Measurements from ENCODE around the gene ZNF628.

GRCh38 chr19:55503157-55503501 is 26.7 kb downstream of the ZNF628 start:
- no peak for TF ChIP-seq CTCF (IDR thresholded peaks at IDR 0.05; ENCODE audit: low read depth, low read length, poor library complexity, severe bottlenecking)
- no peak for TF ChIP-seq EZH2phosphoT487 (IDR thresholded peaks at IDR 0.05; ENCODE audit: borderline replicate concordance, low read length)

Data from DOHH2 (cell line).